G401 (cell line): ENCODE measurements around the gene FAM180B. TPM values are rescaled to one million over a fixed set of nuclear protein-coding genes. Genes with fewer than 3 reads are reported as not detected.

Experiments
- DNase-seq: peaks from one replicate; pipeline ENCODE4 v3.0.0-alpha.2; 2015; ENCODE audit warnings: low spot score
- in situ Hi-C: cut with HindIII; loops from 2 replicates; pipeline ENCODE4 v1.10.0; 2016; ENCODE audit warnings: low sequenced_read_pairs, mixed read lengths
- total RNA-seq: library from RNA; depleted of rRNA; stranded (reverse); fragments of >200 nt; shearing (Covaris generic); gene quantifications from 2 replicates; pipeline ENCODE4 v1.2.3, GENCODE V29; 2014

Gene FAM180B
- total RNA-seq, 1 experiment from 2014 or later, result 0.58 TPM

DNA sequence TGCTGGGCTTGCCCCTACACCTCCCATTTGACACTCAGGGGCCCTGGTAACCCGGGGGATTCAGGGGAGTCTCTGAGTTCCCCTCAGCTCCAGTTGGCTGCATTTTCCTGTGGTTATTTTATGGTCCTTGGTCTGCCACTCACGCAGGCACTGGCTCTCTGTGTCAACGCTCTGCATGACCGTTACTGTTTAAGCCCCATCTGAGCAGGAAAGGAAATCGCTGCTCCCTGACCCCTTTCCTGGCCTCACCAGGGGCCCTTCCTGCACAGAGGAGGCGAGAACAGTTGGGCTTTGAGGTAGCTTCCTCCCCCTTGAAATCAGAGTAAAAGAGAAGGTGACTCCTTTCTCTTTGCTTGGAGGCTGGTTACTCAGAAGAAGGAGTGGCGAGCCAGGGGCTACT, 5.3 kb downstream of the FAM180B start:
- peak; percentile 24 for DNase-seq
- in situ Hi-C loops, result no loop called here

GRCh38 chr11:47592251-47592650, 5.8 kb downstream of the FAM180B start:
- in situ Hi-C loops, result no loop called here

GRCh38 chr11:47592970-47593369, 6.5 kb downstream of the FAM180B start:
- no peak for DNase-seq
- in situ Hi-C loops, result no loop called here

More at GRCh38 chr11:47592251-47592650, 5.8 kb downstream of the FAM180B start:
- peak; percentile 26 for DNase-seq

DNA sequence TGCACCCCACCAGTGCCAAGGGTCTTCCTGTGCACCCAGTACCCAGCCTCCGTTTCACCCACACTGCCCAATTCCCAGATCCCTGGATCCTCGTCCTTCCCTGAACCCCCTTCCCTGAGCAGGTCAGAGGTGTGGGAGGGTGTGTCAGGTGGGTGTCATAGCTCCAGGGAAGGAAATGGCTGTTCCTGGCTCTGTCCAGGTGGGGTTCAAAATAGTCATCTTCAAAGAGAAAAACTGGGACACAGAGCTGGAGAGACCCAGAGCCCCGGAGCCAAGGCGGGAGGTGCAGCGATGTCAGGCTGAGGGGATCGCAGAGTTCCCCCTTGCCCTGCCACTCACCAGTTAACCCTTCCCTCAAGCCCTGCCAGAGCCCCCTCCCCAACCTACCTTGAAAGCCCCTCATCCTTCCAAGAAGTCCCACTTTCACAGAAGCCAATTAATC, 7.0 kb downstream of the FAM180B start:
- DNase-seq, result peak; percentile 56
- in situ Hi-C loops, result no loop called here

DNA sequence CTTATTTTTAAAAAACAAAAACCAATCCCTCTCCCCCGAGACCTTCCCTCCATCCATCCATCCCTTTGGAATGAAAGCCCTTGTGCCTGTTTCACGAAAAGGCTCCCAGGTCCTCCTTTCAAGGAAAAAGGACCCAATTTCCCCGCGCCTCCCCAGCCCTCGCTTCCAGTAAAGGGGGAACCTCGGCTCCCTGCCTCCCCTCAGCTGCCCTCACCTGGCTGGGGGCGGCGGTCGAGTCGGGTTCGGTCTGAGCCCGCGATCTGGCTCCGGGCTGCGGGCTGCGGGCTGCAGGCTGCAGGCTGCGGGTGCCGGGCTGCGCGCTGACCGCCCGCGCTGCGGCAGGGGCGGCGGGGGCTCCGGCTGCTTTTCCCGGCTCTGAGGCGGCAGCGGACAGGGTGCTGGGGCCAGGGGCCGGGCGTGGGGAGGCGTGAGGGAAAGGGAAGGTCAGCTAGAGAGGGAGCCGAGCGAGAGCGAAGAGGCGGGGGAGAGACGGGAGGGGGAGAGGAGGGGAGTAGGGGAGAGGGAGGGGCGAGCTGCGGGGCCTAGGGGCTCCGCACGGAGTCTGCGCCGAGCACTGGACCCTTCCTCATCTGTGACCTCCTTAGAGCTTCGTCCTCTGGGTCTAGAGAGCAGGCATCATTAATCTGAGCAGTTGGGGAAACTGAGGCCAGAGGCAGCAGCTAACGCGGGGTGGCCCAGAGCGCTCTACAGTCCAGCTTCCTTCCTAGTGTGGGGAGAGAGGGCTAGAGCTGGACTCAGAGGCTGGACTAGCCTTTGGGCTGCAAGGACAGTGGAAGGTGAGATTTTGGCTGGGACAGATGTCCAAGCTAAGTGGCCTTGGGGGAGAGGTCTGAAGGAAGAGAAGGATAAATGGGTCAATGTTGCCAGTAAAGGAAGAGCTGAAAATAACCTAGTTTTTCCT, 7.7 kb downstream of the FAM180B start, which contains the start of gene C1QTNF4:
C1QTNF4 (minus strand) TSS at position 478 of the 922 bp plus-strand sequence. CDS start 3,601 bp downstream, outside the sequence.
- peak; percentile 43 for DNase-seq
- in situ Hi-C loops, result no loop called here

GRCh38 chr11:47595029-47595428, 8.6 kb downstream of the FAM180B start:
- peak; percentile 36 for DNase-seq
- in situ Hi-C loops, result no loop called here

- in situ Hi-C loops, result no loop called here
- no peak for DNase-seq
Measured at GRCh38 chr11:47595967-47596366, 9.5 kb downstream of the FAM180B start.

DNA sequence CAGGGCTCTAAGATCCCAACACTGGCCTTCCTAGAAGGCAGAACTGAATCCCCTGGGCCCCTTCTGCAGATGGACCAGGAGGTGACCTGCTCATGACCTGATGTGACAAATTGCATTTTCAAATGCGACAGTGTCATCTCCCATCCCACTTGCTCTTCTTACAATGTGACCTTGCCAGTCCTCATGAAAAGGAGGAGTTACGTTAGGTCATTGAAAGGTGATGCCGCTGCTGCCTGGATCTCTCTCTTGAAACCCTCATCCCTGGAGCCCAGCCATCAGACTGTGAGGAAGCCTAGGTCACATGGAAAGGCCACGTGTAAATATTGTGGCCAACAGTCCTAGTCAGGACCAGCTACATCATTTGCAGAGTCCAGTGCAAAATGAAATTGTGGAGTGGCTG, 13.4 kb downstream of the FAM180B start:
- in situ Hi-C loops, result no loop called here
- no peak for DNase-seq

- no peak for DNase-seq
- in situ Hi-C loops, result no loop called here
Measured at GRCh38 chr11:47603295-47603694, 16.8 kb downstream of the FAM180B start.

- DNase-seq, result no peak
- in situ Hi-C loops, result no loop called here
Measured at GRCh38 chr11:47605921-47606320, 19.4 kb downstream of the FAM180B start.

- DNase-seq, result no peak
- in situ Hi-C loops, result no loop called here
Measured at GRCh38 chr11:47606731-47607130, 20.3 kb downstream of the FAM180B start.

GRCh38 chr11:47607380-47607779, 20.9 kb downstream of the FAM180B start:
- peak; percentile 67 for DNase-seq
- in situ Hi-C loops, result no loop called here

GRCh38 chr11:47609675-47610074, 23.2 kb downstream of the FAM180B start:
- no peak for DNase-seq
- in situ Hi-C loops, result no loop called here

- in situ Hi-C loops, result no loop called here
- no peak for DNase-seq
Measured at GRCh38 chr11:47611348-47611794, 24.9 kb downstream of the FAM180B start.

DNA sequence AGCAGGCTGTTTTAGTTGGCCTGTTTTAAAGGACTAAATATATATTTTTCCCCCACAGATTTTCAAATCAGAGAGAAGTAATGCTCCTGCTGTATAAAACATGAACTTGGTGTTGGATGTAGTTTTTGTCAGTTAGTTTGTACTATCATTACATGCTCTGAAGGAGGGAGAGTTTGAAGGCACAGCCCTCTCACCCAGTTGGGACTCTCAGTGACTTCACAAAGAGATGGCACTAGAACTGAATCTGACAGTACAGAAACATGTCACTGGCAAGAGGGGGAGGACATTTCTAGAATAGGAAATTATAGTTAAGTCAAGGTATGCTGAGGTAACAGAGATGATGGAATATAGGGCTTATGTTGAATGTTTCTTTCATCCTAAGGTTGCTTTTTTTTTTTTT, 28.8 kb downstream of the FAM180B start:
- in situ Hi-C loops, result no loop called here
- DNase-seq, result no peak

- DNase-seq, result peak; percentile 85
- in situ Hi-C loops, result no loop called here
Measured at GRCh38 chr11:47616726-47617416, 30.4 kb downstream of the FAM180B start.

DNA sequence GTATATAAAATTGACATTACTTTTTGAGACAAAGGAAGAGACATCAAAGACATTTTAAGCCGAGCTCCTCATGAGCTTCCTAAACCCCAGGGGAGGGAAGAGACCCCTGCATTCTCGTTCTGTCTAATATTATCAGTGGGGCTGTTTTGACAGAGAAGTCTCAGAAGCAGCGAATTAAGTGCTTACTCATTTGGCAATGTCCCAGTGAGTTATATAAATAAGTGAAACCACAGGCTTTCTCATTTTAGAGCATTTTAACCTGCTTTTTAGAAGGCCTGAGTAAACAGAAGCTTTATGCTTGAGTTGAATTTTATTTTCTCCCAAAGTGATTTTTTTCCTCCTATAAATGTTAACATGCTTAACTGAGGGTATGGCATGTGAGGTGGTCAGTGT, 30.9 kb downstream of the FAM180B start:
- in situ Hi-C loops, result no loop called here
- no peak for DNase-seq

- in situ Hi-C loops, result no loop called here
- DNase-seq, result no peak
Measured at GRCh38 chr11:47620836-47621378, 34.4 kb downstream of the FAM180B start.

GRCh38 chr11:47626234-47626633, 39.8 kb downstream of the FAM180B start:
- DNase-seq, result no peak
- in situ Hi-C loops, result no loop called here

GRCh38 chr11:47628026-47628425, 41.5 kb downstream of the FAM180B start:
- in situ Hi-C loops, result no loop called here
- DNase-seq, result no peak
